Panc1 (cell line): ENCODE measurements around the gene SP100. TPM values are rescaled to one million over a fixed set of nuclear protein-coding genes. Genes with fewer than 3 reads are reported as not detected.

Source experiments
- ATAC-seq: fragments of 200-7000 bp; cut with Tn5 transposase; 2 replicates; pipeline ENCODE4 v1.9.1; 2020; ENCODE audit warnings: mild to moderate bottlenecking, moderate library complexity
- BruUV-seq: library from RNA; stranded (reverse); fragments of 400-500 nt; replicated peaks from 2 replicates; lab custom pipeline; 2021; lab: Mats Ljungman, UMichigan
- CTCF ChIA-PET: fragments of 300-600 bp; sonication (Branson Sonifier 250); formaldehyde crosslinking; loops from one replicate; lab custom pipeline; 2022; ENCODE audit warnings: antibody characterized with exemption; lab: Charles Lee
- POLR2A ChIA-PET: fragments of 300-600 bp; sonication (Branson Sonifier 250); formaldehyde crosslinking; loops from one replicate; lab custom pipeline; 2022; ENCODE audit warnings: antibody characterized with exemption; lab: Charles Lee
- DNase-seq: peaks from one replicate; pipeline ENCODE4 v3.0.0-alpha.2; 2010; ENCODE audit warnings: low read depth, low spot score
- H3K27ac ChIP-seq: 2 replicates; pipeline ENCODE4 v1.5.1; 2011; ENCODE audit warnings: mild to moderate bottlenecking, low read length, inconsistent platforms
- H3K27me3 ChIP-seq: fragments of 200-500 bp; sonication (Bioruptor generic); 2 replicates; pipeline ENCODE4 v1.6.0; 2014; ENCODE audit warnings: low read length, inconsistent platforms; ENCODE audit not compliant: control insufficient read depth, insufficient read depth
- H3K36me3 ChIP-seq: fragments of 200-500 bp; sonication (Bioruptor generic); 2 replicates; pipeline ENCODE4 v1.5.1; 2014; ENCODE audit warnings: inconsistent platforms, mild to moderate bottlenecking, low read length, moderate library complexity; ENCODE audit not compliant: control insufficient read depth, insufficient read depth
- H3K4me1 ChIP-seq: 2 replicates; pipeline ENCODE4 v1.5.1; 2011; ENCODE audit warnings: inconsistent platforms, mild to moderate bottlenecking, low read length, moderate library complexity; ENCODE audit not compliant: control insufficient read depth, insufficient read depth
- H3K4me3 ChIP-seq, 2 experiments: 2 replicates each; pipeline ENCODE4 v1.5.1; 2011 to 2012; ENCODE audit warnings: low read depth in 2 of 2, low read length in 2 of 2, mild to moderate bottlenecking in 2 of 2, inconsistent platforms in 1 of 2, moderate library complexity in 1 of 2
- H3K9me3 ChIP-seq: fragments of 200-500 bp; sonication (Bioruptor generic); 2 replicates; pipeline ENCODE4 v1.5.1; 2014; ENCODE audit warnings: low read depth, mild to moderate bottlenecking, inconsistent platforms, low read length, moderate library complexity; ENCODE audit not compliant: control insufficient read depth, insufficient read depth
- CTCF ChIP-seq: fragments of 450-650 bp; IDR thresholded peaks from 2 replicates; pipeline ENCODE4 v1.5.1; 2017; ENCODE audit warnings: mild to moderate bottlenecking
- POLR2AphosphoS5 ChIP-seq: IDR thresholded peaks from 2 replicates; pipeline ENCODE4 v1.6.1; 2012; ENCODE audit warnings: mild to moderate bottlenecking, low read depth, low read length, moderate library complexity
- REST ChIP-seq, 2 experiments: IDR thresholded peaks; 2 replicates each; pipeline ENCODE4 v1.6.1; 2011 to 2012; ENCODE audit warnings: low read depth in 2 of 2, control low read depth in 1 of 2, low read length in 1 of 2, mild to moderate bottlenecking in 1 of 2, moderate library complexity in 1 of 2; ENCODE audit not compliant: insufficient read depth in 1 of 2
- SIN3A ChIP-seq: IDR thresholded peaks from 2 replicates; pipeline ENCODE4 v1.6.1; 2012; ENCODE audit warnings: low read depth, mild to moderate bottlenecking, low read length, moderate library complexity, borderline replicate concordance; ENCODE audit not compliant: insufficient read depth
- TCF7L2 ChIP-seq: IDR thresholded peaks from 2 replicates; pipeline ENCODE4 v1.6.1; 2011; ENCODE audit warnings: mild to moderate bottlenecking, low read depth, low read length, inconsistent platforms
- in situ Hi-C: cut with HindIII; loops from 2 replicates; pipeline ENCODE4 v1.10.0; 2016; ENCODE audit warnings: low sequenced_read_pairs, low pct_unique_long_range_greater_than_20kb
- intact Hi-C: fragments of 100-400 bp; cut with micrococcal nuclease; formaldehyde crosslinking; loops from one replicate; pipeline ENCODE4 v1.10.0; 2022; ENCODE audit not compliant: unreplicated experiment
- total RNA-seq: library from RNA; stranded (reverse); gene quantifications from one replicate; pipeline ENCODE4 v1.2.1, GENCODE V29; 2021; ENCODE audit not compliant: unreplicated experiment

The SP100 gene
- total RNA-seq, 1 experiment from 2014 or later, result 27.2 TPM

- CTCF ChIA-PET, result no interaction called here
- POLR2A ChIA-PET, result no interaction called here
- ATAC-seq (no peak), DNase-seq (no peak)
- Histone ChIP-seq H3K4me3 (no peak overlapping the region), H3K9me3 (no peaks in the 10 kb centered on the region), H3K4me1 (no peaks in the 10 kb centered on the region), H3K27ac (no peak overlapping the region), H3K27me3 (no peaks in the 10 kb centered on the region), H3K36me3 (no peaks in the 10 kb centered on the region)
- intact Hi-C loops (no loop called here), in situ Hi-C loops (no loop called here)
- no peak for TF ChIP-seq CTCF
- no peak for TF ChIP-seq POLR2AphosphoS5
- no peak for TF ChIP-seq TCF7L2
- TF ChIP-seq SIN3A, result no peak
- TF ChIP-seq REST (IDR thresholded peaks at IDR 0.05; ENCODE audit: insufficient read depth in 1 of 2, low read depth in 2 of 2, low read length in 1 of 2), result peak in 1 of 2 experiments; percentile 28; a peak in 1 of 4 replicates
- no TSS peak for BruUV-seq
These were observed 32.5 kb upstream of the SP100 start for GRCh38 chr2:230383453-230383852.

GRCh38 chr2:230384986-230385385 lies 31.0 kb upstream of the SP100 start:
- Histone ChIP-seq H3K27me3 (no peaks in the 10 kb centered on the region), H3K4me1 (no peaks in the 10 kb centered on the region), H3K9me3 (no peaks in the 10 kb centered on the region), H3K4me3 (no peak overlapping the region), H3K27ac (no peak overlapping the region), H3K36me3 (no peaks in the 10 kb centered on the region)
- POLR2A ChIA-PET, result no interaction called here
- intact Hi-C loops (no loop called here), in situ Hi-C loops (no loop called here)
- no peak for DNase-seq
- ATAC-seq, result no peak
- CTCF ChIA-PET, result no interaction called here
- no TSS peak for BruUV-seq
- TF ChIP-seq REST (IDR thresholded peaks at IDR 0.05; ENCODE audit: insufficient read depth in 1 of 2, low read depth in 2 of 2, low read length in 1 of 2) (no peak), CTCF (no peak), SIN3A (no peak), TCF7L2 (no peak), POLR2AphosphoS5 (no peak)
